ENCODE data around the gene OPA1.

OPA1 gene

GRCh38 chr3:193737191-193737751 is 144.3 kb downstream of the OPA1 start:
- DNase-seq (ENCODE audit: low spot score): no peak

- no peak for DNase-seq (ENCODE audit: low spot score)
Measured at GRCh38 chr3:193742628-193743027, 149.6 kb downstream of the OPA1 start.

- DNase-seq (ENCODE audit: low spot score): no peak
Measured at GRCh38 chr3:193743702-193744047, 150.7 kb downstream of the OPA1 start.

GRCh38 chr3:193744048-193744821 is 151.2 kb downstream of the OPA1 start:
- DNase-seq (ENCODE audit: low spot score): no peak

GRCh38 chr3:193744822-193745684 is 152.0 kb downstream of the OPA1 start:
- no peak for DNase-seq (ENCODE audit: low spot score)

- no peak for DNase-seq (ENCODE audit: low spot score)
Measured at GRCh38 chr3:193746832-193747231, 153.8 kb downstream of the OPA1 start.
